GM18505 (cell line): ENCODE measurements around the gene RANBP17.

Experiments
- ATAC-seq: cut with Tn5 transposase; IDR thresholded peaks from one replicate; pipeline ENCODE4 v1.9.1; 2021; ENCODE audit not compliant: unreplicated experiment
- POLR2A ChIP-seq: IDR thresholded peaks from 4 replicates; pipeline ENCODE4 v1.6.1; 2011; ENCODE audit warnings: borderline replicate concordance; ENCODE audit not compliant: insufficient read depth, insufficient read length; ENCODE audit errors: extremely low read depth

RANBP17 gene

GRCh38 chr5:171261904-171262303 is 400.1 kb downstream of the RANBP17 start:
- no peak for TF ChIP-seq POLR2A
- no peak for ATAC-seq

GRCh38 chr5:171263181-171263580 is 401.4 kb downstream of the RANBP17 start:
- no peak for ATAC-seq

GRCh38 chr5:171264843-171265242 is 403.0 kb downstream of the RANBP17 start:
- ATAC-seq, result no peak
- TF ChIP-seq POLR2A, result no peak

More at GRCh38 chr5:171263181-171263580, 401.4 kb downstream of the RANBP17 start:
- TF ChIP-seq POLR2A, result no peak

GRCh38 chr5:171268700-171269620 is 407.1 kb downstream of the RANBP17 start:
- ATAC-seq, result no peak
- no peak for TF ChIP-seq POLR2A

GRCh38 chr5:171269717-171270116 is 407.9 kb downstream of the RANBP17 start:
- no peak for TF ChIP-seq POLR2A
- ATAC-seq, result no peak

- TF ChIP-seq POLR2A, result no peak
- ATAC-seq, result no peak
Observed at GRCh38 chr5:171270136-171270535, 408.3 kb downstream of the RANBP17 start.

GRCh38 chr5:171271798-171272197 is 410.0 kb downstream of the RANBP17 start:
- no peak for ATAC-seq
- no peak for TF ChIP-seq POLR2A

GRCh38 chr5:171272996-171273970 is 411.5 kb downstream of the RANBP17 start:
- no peak for TF ChIP-seq POLR2A
- ATAC-seq, result no peak

- TF ChIP-seq POLR2A, result no peak
- no peak for ATAC-seq
Observed at GRCh38 chr5:171275841-171276544, 414.2 kb downstream of the RANBP17 start.

- ATAC-seq, result no peak
- TF ChIP-seq POLR2A, result no peak
Observed at GRCh38 chr5:171283753-171284152, 421.9 kb downstream of the RANBP17 start.

GRCh38 chr5:171285465-171285864 is 423.6 kb downstream of the RANBP17 start:
- no peak for TF ChIP-seq POLR2A
- no peak for ATAC-seq

GRCh38 chr5:171288066-171288465 is 426.2 kb downstream of the RANBP17 start:
- ATAC-seq, result no peak
- TF ChIP-seq POLR2A, result no peak

GRCh38 chr5:171291371-171291770 is 429.6 kb downstream of the RANBP17 start:
- no peak for ATAC-seq
- TF ChIP-seq POLR2A, result no peak
